Measurements from ENCODE around the gene ZBTB20. TPM values are rescaled to one million over a fixed set of nuclear protein-coding genes. Genes with fewer than 3 reads are reported as not detected.

Gene ZBTB20
- total RNA-seq, 2 donors from 2014 or later, result 112 to 120 TPM

DNA sequence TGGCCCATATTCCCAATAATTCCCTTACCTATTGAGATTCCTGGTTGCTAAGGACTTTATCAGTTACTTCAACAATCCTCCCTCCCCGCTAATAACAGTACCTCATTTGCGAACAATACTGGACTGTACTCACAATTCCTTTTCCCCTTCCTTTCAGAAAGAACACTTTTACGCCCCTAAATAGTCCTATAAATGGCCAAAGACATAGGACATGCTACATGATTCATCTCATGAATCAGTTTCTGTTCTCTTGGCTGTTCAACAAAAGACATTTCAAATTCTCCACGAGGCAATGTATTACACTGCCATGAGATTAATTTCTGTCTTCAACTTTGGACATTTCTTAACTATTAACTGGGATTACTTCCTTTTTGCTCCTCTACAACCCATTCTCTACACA lies 588.8 kb downstream of the ZBTB20 start:
- Histone ChIP-seq H3K27ac (no peak overlapping the region), H3K4me3 (no peak overlapping the region), H3K27me3 (replicated peaks; ENCODE audit: insufficient read depth) (no peaks in the 10 kb centered on the region), H3K9me3 (no peaks in the 10 kb centered on the region), H3K4me1 (ENCODE audit: control insufficient read depth in 1 of 2, low read depth in 2 of 2) (peaks cover 0 to 14% of the 10 kb centered on the region in 2 donors), H3K36me3 (no peaks in the 10 kb centered on the region)
- DNase-seq (ENCODE audit: low spot score) (no peak), ATAC-seq (ENCODE audit: insufficient number of reproducible peaks, low FRiP score, low read depth) (no peak)
- no peak for TF ChIP-seq CTCF (IDR thresholded peaks at IDR 0.05)

GRCh38 chr3:114557791-114558190 lies 589.3 kb downstream of the ZBTB20 start:
- Histone ChIP-seq H3K36me3 (no peaks in the 10 kb centered on the region), H3K9me3 (no peaks in the 10 kb centered on the region), H3K27me3 (replicated peaks; ENCODE audit: insufficient read depth) (no peaks in the 10 kb centered on the region), H3K4me1 (ENCODE audit: control insufficient read depth in 1 of 2, low read depth in 2 of 2) (peaks cover 0 to 11% of the 10 kb centered on the region in 2 donors), H3K27ac (no peak overlapping the region), H3K4me3 (no peak overlapping the region)
- ATAC-seq (ENCODE audit: insufficient number of reproducible peaks, low FRiP score, low read depth), result no peak
- no peak for TF ChIP-seq CTCF (IDR thresholded peaks at IDR 0.05)
- DNase-seq (ENCODE audit: low spot score), result no peak

GRCh38 chr3:114556657-114557213 lies 590.4 kb downstream of the ZBTB20 start:
- no peak overlapping the region for H3K27ac ChIP-seq
- ATAC-seq (ENCODE audit: insufficient number of reproducible peaks, low FRiP score, low read depth) (no peak), DNase-seq (ENCODE audit: low spot score) (no peak)
- no peaks in the 10 kb centered on the region for H3K9me3 ChIP-seq
- no peak overlapping the region for H3K4me3 ChIP-seq
- no peak for TF ChIP-seq CTCF (IDR thresholded peaks at IDR 0.05)
- peaks cover 0 to 7% of the 10 kb centered on the region in 2 donors for H3K4me1 ChIP-seq (ENCODE audit: control insufficient read depth in 1 of 2, low read depth in 2 of 2)
- H3K27me3 ChIP-seq (replicated peaks; ENCODE audit: insufficient read depth), result no peaks in the 10 kb centered on the region
- no peaks in the 10 kb centered on the region for H3K36me3 ChIP-seq

- H3K36me3 ChIP-seq, result no peaks in the 10 kb centered on the region
- ATAC-seq (ENCODE audit: insufficient number of reproducible peaks, low FRiP score, low read depth) (no peak), DNase-seq (ENCODE audit: low spot score) (no peak)
- H3K9me3 ChIP-seq, result no peaks in the 10 kb centered on the region
- H3K4me1 ChIP-seq (ENCODE audit: control insufficient read depth in 1 of 2, low read depth in 2 of 2), result peaks cover 0 to 7% of the 10 kb centered on the region in 2 donors
- H3K4me3 ChIP-seq, result no peak overlapping the region
- no peak for TF ChIP-seq CTCF (IDR thresholded peaks at IDR 0.05)
- no peaks in the 10 kb centered on the region for H3K27me3 ChIP-seq (replicated peaks; ENCODE audit: insufficient read depth)
- no peak overlapping the region for H3K27ac ChIP-seq
Observed at GRCh38 chr3:114554731-114555130, 592.4 kb downstream of the ZBTB20 start.

DNA sequence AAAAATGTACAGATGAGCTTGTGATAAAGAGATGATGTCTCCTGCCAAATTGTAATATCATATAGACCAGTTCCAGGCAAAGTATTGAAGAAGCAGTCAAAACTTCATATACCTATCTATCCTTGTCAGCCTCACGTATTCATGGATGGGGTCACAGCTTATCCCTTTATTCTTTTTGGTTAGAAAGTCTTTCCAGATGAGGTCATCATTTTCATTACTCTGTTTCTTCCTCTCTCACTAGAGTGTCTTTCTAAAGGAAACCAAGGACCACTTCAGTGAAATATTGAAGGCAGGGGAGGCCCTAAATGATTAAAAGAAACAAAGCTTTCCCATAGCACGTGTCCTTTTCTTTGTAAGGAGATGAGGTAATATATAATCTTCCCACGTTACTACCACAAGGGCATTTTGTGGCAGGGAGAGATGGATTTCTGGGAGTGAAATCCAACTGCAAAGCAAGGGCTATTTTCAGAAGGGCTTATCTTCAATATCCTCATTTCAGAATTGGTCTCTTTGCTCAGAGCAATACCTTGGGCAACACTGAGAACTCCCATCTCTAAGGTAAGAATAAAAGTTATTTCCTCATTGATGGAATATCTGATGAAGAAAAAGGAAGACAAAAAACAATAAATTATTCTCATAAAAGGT lies 593.0 kb downstream of the ZBTB20 start:
- DNase-seq (ENCODE audit: low spot score) (no peak), ATAC-seq (ENCODE audit: insufficient number of reproducible peaks, low FRiP score, low read depth) (no peak)
- Histone ChIP-seq H3K4me1 (ENCODE audit: control insufficient read depth in 1 of 2, low read depth in 2 of 2) (peaks cover 0 to 7% of the 10 kb centered on the region in 2 donors), H3K36me3 (no peaks in the 10 kb centered on the region), H3K9me3 (no peaks in the 10 kb centered on the region), H3K4me3 (no peak overlapping the region), H3K27me3 (replicated peaks; ENCODE audit: insufficient read depth) (no peaks in the 10 kb centered on the region), H3K27ac (no peak overlapping the region)
- no peak for TF ChIP-seq CTCF (IDR thresholded peaks at IDR 0.05)
